Measurements from ENCODE around the gene GP2.

Gene GP2

GRCh38 chr16:20347666-20348364, 20.5 kb upstream of the GP2 start:
- no peak overlapping the region for H3K4me3 ChIP-seq (ENCODE audit: low read depth, low read length)
- no peaks in the 10 kb centered on the region for H3K36me3 ChIP-seq (replicated peaks)
- no peak overlapping the region for H3K27ac ChIP-seq
- no peaks in the 10 kb centered on the region for H3K27me3 ChIP-seq (replicated peaks)
- no peak for DNase-seq
- TF ChIP-seq CTCF (IDR thresholded peaks at IDR 0.05; ENCODE audit: low read depth, low read length, missing control alignments) = no peak
- in situ Hi-C loops (cut with HindIII; ENCODE audit: low pct_ligation_motif_present, low sequenced_read_pairs) = no loop called here

DNA sequence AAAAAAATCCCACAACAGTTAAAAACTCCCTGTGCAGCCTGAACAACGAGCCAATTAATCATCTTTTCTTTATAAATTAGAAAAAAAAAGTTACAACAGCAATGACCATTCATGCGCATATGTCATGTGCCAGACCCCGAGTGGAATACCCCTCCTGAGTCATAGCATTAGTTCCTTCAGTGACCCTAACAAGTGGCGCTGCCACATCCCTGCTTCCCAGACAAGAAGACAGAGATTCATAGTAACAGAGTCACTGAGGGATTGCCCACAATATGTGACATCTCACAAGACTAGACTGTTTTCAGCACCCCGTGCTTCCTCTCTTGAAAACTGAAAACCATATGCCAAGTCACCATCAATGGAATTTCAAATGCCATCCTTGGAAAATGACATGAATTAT, 17.3 kb upstream of the GP2 start:
- in situ Hi-C loops (cut with HindIII; ENCODE audit: low pct_ligation_motif_present, low sequenced_read_pairs) = no loop called here
- no peak for TF ChIP-seq CTCF (IDR thresholded peaks at IDR 0.05; ENCODE audit: low read depth, low read length, missing control alignments)
- no peak overlapping the region for H3K4me3 ChIP-seq (ENCODE audit: low read depth, low read length)
- no peaks in the 10 kb centered on the region for H3K36me3 ChIP-seq (replicated peaks)
- no peak overlapping the region for H3K27ac ChIP-seq
- no peaks in the 10 kb centered on the region for H3K27me3 ChIP-seq (replicated peaks)
- DNase-seq = no peak

DNA sequence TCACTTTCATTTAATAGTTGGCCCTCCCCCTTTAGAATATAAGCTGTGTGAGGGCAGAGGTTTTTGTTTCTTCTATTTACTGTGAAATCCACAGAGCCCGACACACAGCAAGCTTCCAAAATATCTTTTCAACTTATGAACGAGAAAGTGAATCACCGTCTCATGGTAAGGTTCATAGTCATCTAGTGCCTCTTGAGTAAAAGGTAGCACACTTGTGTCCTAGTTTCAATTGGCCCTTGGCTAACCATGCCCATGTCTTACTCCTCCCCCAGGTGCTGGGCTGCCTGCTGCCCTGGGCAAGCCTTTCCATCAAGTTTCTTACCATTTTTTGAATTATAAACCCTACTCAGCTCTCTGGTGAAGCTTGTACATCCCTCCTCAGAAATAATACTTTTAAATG, 12.4 kb upstream of the GP2 start:
- no peak for TF ChIP-seq CTCF (IDR thresholded peaks at IDR 0.05; ENCODE audit: low read depth, low read length, missing control alignments)

GRCh38 chr16:20336955-20337354, 9.6 kb upstream of the GP2 start:
- H3K4me3 ChIP-seq (ENCODE audit: low read depth, low read length) = no peak overlapping the region
- no peak overlapping the region for H3K27ac ChIP-seq
- in situ Hi-C loops (cut with HindIII; ENCODE audit: low pct_ligation_motif_present, low sequenced_read_pairs) = no loop called here
- no peak for TF ChIP-seq CTCF (IDR thresholded peaks at IDR 0.05; ENCODE audit: low read depth, low read length, missing control alignments)
- H3K27me3 ChIP-seq (replicated peaks) = no peaks in the 10 kb centered on the region
- no peak for DNase-seq
- H3K36me3 ChIP-seq (replicated peaks) = no peaks in the 10 kb centered on the region

More for the DNA sequence above, 12.4 kb upstream of the GP2 start:
- in situ Hi-C loops (cut with HindIII; ENCODE audit: low pct_ligation_motif_present, low sequenced_read_pairs) = no loop called here
- Histone ChIP-seq H3K27me3 (replicated peaks) (no peaks in the 10 kb centered on the region), H3K36me3 (replicated peaks) (no peaks in the 10 kb centered on the region), H3K27ac (no peak overlapping the region), H3K4me3 (ENCODE audit: low read depth, low read length) (no peak overlapping the region)
- no peak for DNase-seq

- no peaks in the 10 kb centered on the region for H3K36me3 ChIP-seq (replicated peaks)
- H3K27ac ChIP-seq = no peak overlapping the region
- DNase-seq = no peak
- no peak overlapping the region for H3K4me3 ChIP-seq (ENCODE audit: low read depth, low read length)
- TF ChIP-seq CTCF (IDR thresholded peaks at IDR 0.05; ENCODE audit: low read depth, low read length, missing control alignments) = no peak
- H3K27me3 ChIP-seq (replicated peaks) = no peaks in the 10 kb centered on the region
- in situ Hi-C loops (cut with HindIII; ENCODE audit: low pct_ligation_motif_present, low sequenced_read_pairs) = no loop called here
Observed at GRCh38 chr16:20334396-20334795, 7.1 kb upstream of the GP2 start.

- no peak for TF ChIP-seq CTCF (IDR thresholded peaks at IDR 0.05; ENCODE audit: low read depth, low read length, missing control alignments)
- H3K36me3 ChIP-seq (replicated peaks) = no peaks in the 10 kb centered on the region
- in situ Hi-C loops (cut with HindIII; ENCODE audit: low pct_ligation_motif_present, low sequenced_read_pairs) = no loop called here
- DNase-seq = no peak
- no peaks in the 10 kb centered on the region for H3K27me3 ChIP-seq (replicated peaks)
- no peak overlapping the region for H3K27ac ChIP-seq
- H3K4me3 ChIP-seq (ENCODE audit: low read depth, low read length) = no peak overlapping the region
Observed at GRCh38 chr16:20333120-20333519, 5.8 kb upstream of the GP2 start.
